ENCODE results near the gene PHKB. TPM values are rescaled to one million over a fixed set of nuclear protein-coding genes. Genes with fewer than 3 reads are reported as not detected.
A peak's percentile ranks its signal among the peaks of the same experiment; 100 is the strongest.

Gene PHKB
- total and polyA plus RNA-seq, 2 donors (not counting 1 experiment from before 2014, with no cell fraction given), result 79.0 to 103 TPM

DNA sequence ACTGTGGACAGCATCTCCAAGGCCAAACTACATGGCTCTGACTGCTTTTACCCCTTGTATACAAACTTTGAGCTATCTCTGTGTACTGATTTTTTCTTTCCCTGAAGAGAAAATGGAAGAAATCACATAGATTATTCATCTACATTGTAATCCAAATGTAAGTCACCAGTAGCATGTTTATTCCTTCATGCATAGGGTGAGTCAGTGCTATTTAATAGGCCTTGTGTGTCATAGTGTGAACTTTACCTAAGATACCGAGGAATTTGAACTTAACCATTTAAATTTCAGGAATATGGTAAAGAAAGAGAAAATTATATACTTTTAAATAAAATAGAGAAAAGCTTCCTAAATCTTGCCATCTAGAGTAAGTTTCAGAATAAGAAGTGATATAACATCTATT lies 16.5 kb downstream of the PHKB start:
- no peak overlapping the region for H3K27ac ChIP-seq (ENCODE audit: insufficient read depth, low read length)
- no peak overlapping the region for H2AFZ ChIP-seq (ENCODE audit: low read length)
- H3K4me1 ChIP-seq (ENCODE audit: control insufficient read depth, extremely low read depth, insufficient read depth, low read length), result no peaks in the 10 kb centered on the region
- no peaks in the 10 kb centered on the region for H3K27me3 ChIP-seq (ENCODE audit: control insufficient read depth, insufficient read depth, low read length)
- no peaks in the 10 kb centered on the region for H4K20me1 ChIP-seq (ENCODE audit: control insufficient read depth, extremely low read depth, insufficient read depth, low read length)
- H3K4me2 ChIP-seq (ENCODE audit: extremely low read depth, insufficient read depth, low read length), result no peak overlapping the region
- H3K4me3 ChIP-seq (replicated peaks in 1 of 4; ENCODE audit: control extremely low read depth in 1 of 4, insufficient read depth in 1 of 4, low read depth in 3 of 4, low read length in 4 of 4), result no peak overlapping the region
- H3K9me3 ChIP-seq (ENCODE audit: control insufficient read depth, insufficient read depth, low read depth, low read length), result no peaks in the 10 kb centered on the region
- no peaks in the 10 kb centered on the region for H3K79me2 ChIP-seq (ENCODE audit: control insufficient read depth, insufficient read depth, low read length)
- peak; percentile 46 to 47 for DNase-seq (ENCODE audit: low read depth in 2 of 2)
- TF ChIP-seq EZH2 (IDR thresholded peaks at IDR 0.05; ENCODE audit: low read length, missing control alignments), result no peak
- TF ChIP-seq, protein P1, sequence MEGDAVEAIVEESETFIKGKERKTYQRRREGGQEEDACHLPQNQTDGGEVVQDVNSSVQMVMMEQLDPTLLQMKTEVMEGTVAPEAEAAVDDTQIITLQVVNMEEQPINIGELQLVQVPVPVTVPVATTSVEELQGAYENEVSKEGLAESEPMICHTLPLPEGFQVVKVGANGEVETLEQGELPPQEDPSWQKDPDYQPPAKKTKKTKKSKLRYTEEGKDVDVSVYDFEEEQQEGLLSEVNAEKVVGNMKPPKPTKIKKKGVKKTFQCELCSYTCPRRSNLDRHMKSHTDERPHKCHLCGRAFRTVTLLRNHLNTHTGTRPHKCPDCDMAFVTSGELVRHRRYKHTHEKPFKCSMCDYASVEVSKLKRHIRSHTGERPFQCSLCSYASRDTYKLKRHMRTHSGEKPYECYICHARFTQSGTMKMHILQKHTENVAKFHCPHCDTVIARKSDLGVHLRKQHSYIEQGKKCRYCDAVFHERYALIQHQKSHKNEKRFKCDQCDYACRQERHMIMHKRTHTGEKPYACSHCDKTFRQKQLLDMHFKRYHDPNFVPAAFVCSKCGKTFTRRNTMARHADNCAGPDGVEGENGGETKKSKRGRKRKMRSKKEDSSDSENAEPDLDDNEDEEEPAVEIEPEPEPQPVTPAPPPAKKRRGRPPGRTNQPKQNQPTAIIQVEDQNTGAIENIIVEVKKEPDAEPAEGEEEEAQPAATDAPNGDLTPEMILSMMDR (conservative IDR thresholded peaks at IDR 0.05 in 1 of 2, IDR thresholded peaks at IDR 0.05 in 1 of 2; ENCODE audit: low read depth in 1 of 2, low read length in 2 of 2), result no peak
- no peaks in the 10 kb centered on the region for H3K36me3 ChIP-seq (ENCODE audit: control insufficient read depth, insufficient read depth, low read length)
- H3K9ac ChIP-seq (ENCODE audit: insufficient read depth, low read length), result no peak overlapping the region

DNA sequence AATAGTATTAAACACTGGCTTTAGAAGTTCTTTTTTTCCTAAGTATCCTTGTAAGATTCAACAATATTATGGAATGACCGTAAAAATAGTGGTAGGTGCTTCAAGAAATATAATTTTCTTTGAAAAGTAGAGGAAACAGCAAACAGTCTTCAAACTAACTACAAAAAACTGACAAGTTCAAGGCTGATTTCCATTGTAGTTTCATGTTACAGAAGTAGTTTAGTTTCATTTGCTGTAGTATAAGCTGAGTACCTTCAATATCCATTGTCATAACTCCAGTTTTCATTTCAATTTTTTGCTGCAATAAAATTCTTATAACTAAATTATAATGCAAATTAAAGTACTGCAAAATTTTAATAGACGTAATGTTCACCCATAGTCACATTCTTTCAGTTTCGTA lies 19.3 kb downstream of the PHKB start:
- Histone ChIP-seq H4K20me1 (ENCODE audit: control insufficient read depth, extremely low read depth, insufficient read depth, low read length) (no peaks in the 10 kb centered on the region), H3K9ac (ENCODE audit: insufficient read depth, low read length) (no peak overlapping the region)

DNA sequence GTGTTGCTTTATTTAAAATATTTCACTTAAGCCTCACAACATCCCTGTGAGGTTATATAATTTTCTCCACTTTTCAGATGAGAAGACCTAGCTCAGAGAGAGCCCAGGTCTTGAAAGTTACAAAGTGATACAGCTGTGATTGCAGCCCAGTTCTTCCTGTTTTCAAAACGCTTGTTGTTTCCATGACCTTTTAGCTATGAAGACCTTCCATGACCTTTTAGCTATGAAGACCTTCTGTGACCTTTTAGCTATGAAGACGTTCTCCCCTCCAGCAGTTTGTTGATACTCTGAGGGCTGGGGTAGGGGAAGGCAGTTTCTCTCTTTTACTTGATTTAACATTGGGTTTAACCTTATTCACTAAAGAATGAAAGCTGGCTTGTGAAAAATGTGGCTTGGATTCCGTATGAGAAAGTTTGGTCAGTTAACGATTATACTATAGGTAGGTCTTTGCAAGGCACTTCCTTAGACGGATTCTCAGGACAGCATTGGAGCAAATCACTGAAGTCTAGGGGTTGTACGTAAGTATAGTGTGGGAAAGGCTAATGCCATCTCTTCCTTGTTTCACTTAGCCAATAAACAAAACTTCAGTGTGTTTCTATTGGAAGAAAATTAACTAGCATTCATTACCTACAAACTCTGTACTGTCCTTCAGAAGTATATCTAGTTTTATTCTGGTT lies 20.7 kb downstream of the PHKB start:
- TF ChIP-seq, protein P1 (conservative IDR thresholded peaks at IDR 0.05 in 1 of 2, IDR thresholded peaks at IDR 0.05 in 1 of 2; ENCODE audit: low read depth in 1 of 2, low read length in 2 of 2), result no peak
- TF ChIP-seq EZH2 (IDR thresholded peaks at IDR 0.05; ENCODE audit: low read length, missing control alignments), result no peak
- no peak for DNase-seq (ENCODE audit: low read depth in 2 of 2)
- no peak overlapping the region for H3K4me2 ChIP-seq (ENCODE audit: extremely low read depth, insufficient read depth, low read length)
- H2AFZ ChIP-seq (ENCODE audit: low read length), result no peak overlapping the region
- H3K4me3 ChIP-seq (replicated peaks in 1 of 4; ENCODE audit: control extremely low read depth in 1 of 4, insufficient read depth in 1 of 4, low read depth in 3 of 4, low read length in 4 of 4), result no peak overlapping the region
- H3K27ac ChIP-seq (ENCODE audit: insufficient read depth, low read length), result no peak overlapping the region
- no peak overlapping the region for H3K9ac ChIP-seq (ENCODE audit: insufficient read depth, low read length)
- no peaks in the 10 kb centered on the region for H3K27me3 ChIP-seq (ENCODE audit: control insufficient read depth, insufficient read depth, low read length)
- H3K9me3 ChIP-seq (ENCODE audit: control insufficient read depth, insufficient read depth, low read depth, low read length), result no peaks in the 10 kb centered on the region
- no peaks in the 10 kb centered on the region for H3K36me3 ChIP-seq (ENCODE audit: control insufficient read depth, insufficient read depth, low read length)
- H3K79me2 ChIP-seq (ENCODE audit: control insufficient read depth, insufficient read depth, low read length), result no peaks in the 10 kb centered on the region
- H4K20me1 ChIP-seq (ENCODE audit: control insufficient read depth, extremely low read depth, insufficient read depth, low read length), result no peaks in the 10 kb centered on the region
- no peaks in the 10 kb centered on the region for H3K4me1 ChIP-seq (ENCODE audit: control insufficient read depth, extremely low read depth, insufficient read depth, low read length)

More for the DNA sequence above, 19.3 kb downstream of the PHKB start:
- Histone ChIP-seq H3K4me3 (replicated peaks in 1 of 4; ENCODE audit: control extremely low read depth in 1 of 4, insufficient read depth in 1 of 4, low read depth in 3 of 4, low read length in 4 of 4) (no peak overlapping the region), H3K79me2 (ENCODE audit: control insufficient read depth, insufficient read depth, low read length) (no peaks in the 10 kb centered on the region), H3K27me3 (ENCODE audit: control insufficient read depth, insufficient read depth, low read length) (no peaks in the 10 kb centered on the region), H3K36me3 (ENCODE audit: control insufficient read depth, insufficient read depth, low read length) (no peaks in the 10 kb centered on the region), H3K4me2 (ENCODE audit: extremely low read depth, insufficient read depth, low read length) (no peak overlapping the region), H3K27ac (ENCODE audit: insufficient read depth, low read length) (no peak overlapping the region), H2AFZ (ENCODE audit: low read length) (no peak overlapping the region), H3K4me1 (ENCODE audit: control insufficient read depth, extremely low read depth, insufficient read depth, low read length) (no peaks in the 10 kb centered on the region), H3K9me3 (ENCODE audit: control insufficient read depth, insufficient read depth, low read depth, low read length) (no peaks in the 10 kb centered on the region)
- DNase-seq (ENCODE audit: low read depth in 2 of 2), result no peak
- no peak for TF ChIP-seq EZH2 (IDR thresholded peaks at IDR 0.05; ENCODE audit: low read length, missing control alignments)
- TF ChIP-seq, protein P1 (conservative IDR thresholded peaks at IDR 0.05 in 1 of 2, IDR thresholded peaks at IDR 0.05 in 1 of 2; ENCODE audit: low read depth in 1 of 2, low read length in 2 of 2), result no peak
